BE2C (cell line): Measurements from ENCODE around the gene ANO10.

Experiments used
- DNase-seq: peaks from one replicate; pipeline ENCODE4 v3.0.0-alpha.2; 2020
- H3K27me3 ChIP-seq: fragments of 250-450 bp; sonication (Bioruptor Pico); 2 replicates; pipeline ENCODE4 v1.5.1; 2020; ENCODE audit warnings: mild to moderate bottlenecking
- H3K36me3 ChIP-seq: fragments of 250-450 bp; sonication (Bioruptor Pico); 2 replicates; pipeline ENCODE4 v1.5.1; 2020; ENCODE audit warnings: mild to moderate bottlenecking
- H3K4me1 ChIP-seq: fragments of 250-450 bp; sonication (Bioruptor Pico); 2 replicates; pipeline ENCODE4 v1.5.1; 2020
- H3K4me3 ChIP-seq: 2 replicates; pipeline ENCODE4 v1.5.1; 2011; ENCODE audit warnings: low read depth, low read length
- H3K9me3 ChIP-seq: fragments of 250-450 bp; sonication (Bioruptor Pico); 2 replicates; pipeline ENCODE4 v1.5.1; 2020
- TF ChIP-seq, protein P1 (sequence below): IDR thresholded peaks from 2 replicates; pipeline ENCODE4 v1.5.1; 2012; ENCODE audit warnings: mild to moderate bottlenecking, low read depth, low read length

Gene ANO10

GRCh38 chr3:43616034-43616433 is 5.8 kb downstream of the ANO10 start:
- DNase-seq, result no peak
- no peaks in the 10 kb centered on the region for H3K36me3 ChIP-seq
- no peaks in the 10 kb centered on the region for H3K27me3 ChIP-seq
- H3K4me3 ChIP-seq, result no peak overlapping the region
- TF ChIP-seq, protein P1, sequence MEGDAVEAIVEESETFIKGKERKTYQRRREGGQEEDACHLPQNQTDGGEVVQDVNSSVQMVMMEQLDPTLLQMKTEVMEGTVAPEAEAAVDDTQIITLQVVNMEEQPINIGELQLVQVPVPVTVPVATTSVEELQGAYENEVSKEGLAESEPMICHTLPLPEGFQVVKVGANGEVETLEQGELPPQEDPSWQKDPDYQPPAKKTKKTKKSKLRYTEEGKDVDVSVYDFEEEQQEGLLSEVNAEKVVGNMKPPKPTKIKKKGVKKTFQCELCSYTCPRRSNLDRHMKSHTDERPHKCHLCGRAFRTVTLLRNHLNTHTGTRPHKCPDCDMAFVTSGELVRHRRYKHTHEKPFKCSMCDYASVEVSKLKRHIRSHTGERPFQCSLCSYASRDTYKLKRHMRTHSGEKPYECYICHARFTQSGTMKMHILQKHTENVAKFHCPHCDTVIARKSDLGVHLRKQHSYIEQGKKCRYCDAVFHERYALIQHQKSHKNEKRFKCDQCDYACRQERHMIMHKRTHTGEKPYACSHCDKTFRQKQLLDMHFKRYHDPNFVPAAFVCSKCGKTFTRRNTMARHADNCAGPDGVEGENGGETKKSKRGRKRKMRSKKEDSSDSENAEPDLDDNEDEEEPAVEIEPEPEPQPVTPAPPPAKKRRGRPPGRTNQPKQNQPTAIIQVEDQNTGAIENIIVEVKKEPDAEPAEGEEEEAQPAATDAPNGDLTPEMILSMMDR, result no peak
- H3K4me1 ChIP-seq, result no peaks in the 10 kb centered on the region
- H3K9me3 ChIP-seq, result no peaks in the 10 kb centered on the region

GRCh38 chr3:43615133-43615532 is 6.7 kb downstream of the ANO10 start:
- Histone ChIP-seq H3K4me3 (no peak overlapping the region), H3K9me3 (no peaks in the 10 kb centered on the region), H3K27me3 (no peaks in the 10 kb centered on the region), H3K4me1 (no peaks in the 10 kb centered on the region), H3K36me3 (no peaks in the 10 kb centered on the region)
- TF ChIP-seq, protein P1, result no peak
- DNase-seq, result no peak

DNA sequence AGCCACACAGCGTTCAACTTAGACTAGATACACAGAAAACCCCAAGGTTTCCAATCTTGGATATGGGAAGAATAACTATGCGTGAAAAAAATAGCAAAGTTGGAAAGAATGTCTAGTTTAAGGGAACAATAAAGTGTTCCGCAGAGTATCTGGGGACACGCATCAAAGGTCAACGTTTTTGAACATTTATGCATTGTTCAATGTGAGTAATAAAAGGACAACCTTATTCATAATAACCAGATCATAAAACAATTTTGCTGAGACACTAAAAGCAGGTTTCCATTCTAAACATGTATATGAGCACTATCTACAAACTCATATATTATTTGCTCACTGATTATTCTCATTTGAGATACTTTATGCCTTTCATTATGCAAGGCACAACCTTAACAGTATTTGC is 7.8 kb downstream of the ANO10 start:
- TF ChIP-seq, protein P1, result no peak
- Histone ChIP-seq H3K27me3 (no peaks in the 10 kb centered on the region), H3K4me1 (no peaks in the 10 kb centered on the region), H3K9me3 (no peaks in the 10 kb centered on the region), H3K36me3 (no peaks in the 10 kb centered on the region), H3K4me3 (no peak overlapping the region)
- no peak for DNase-seq

DNA sequence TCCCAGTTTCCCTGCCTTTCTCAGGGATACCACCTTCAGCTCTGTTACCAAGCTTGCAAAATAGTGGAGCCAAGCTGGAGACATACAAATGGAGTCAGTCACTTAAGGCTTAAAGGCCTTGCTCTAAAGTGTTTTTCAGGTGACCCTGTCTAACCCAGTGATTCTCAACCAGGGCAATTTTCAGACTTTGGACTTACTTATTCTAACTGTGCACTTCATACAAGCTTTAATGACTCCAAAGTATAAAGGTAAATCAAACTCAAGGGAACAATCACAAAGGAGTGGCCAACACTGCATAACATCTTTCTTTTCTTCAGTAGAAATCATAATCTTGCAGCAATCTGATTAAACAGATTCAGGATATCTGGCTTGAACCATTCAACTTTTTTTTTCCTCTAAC is 9.4 kb downstream of the ANO10 start:
- H3K27me3 ChIP-seq, result no peaks in the 10 kb centered on the region
- no peak overlapping the region for H3K4me3 ChIP-seq
- no peaks in the 10 kb centered on the region for H3K36me3 ChIP-seq
- no peaks in the 10 kb centered on the region for H3K9me3 ChIP-seq
- no peak for DNase-seq
- TF ChIP-seq, protein P1, result no peak
- no peaks in the 10 kb centered on the region for H3K4me1 ChIP-seq

GRCh38 chr3:43609406-43609805 is 12.4 kb downstream of the ANO10 start:
- Histone ChIP-seq H3K36me3 (no peaks in the 10 kb centered on the region), H3K4me1 (no peaks in the 10 kb centered on the region)
- TF ChIP-seq, protein P1, result no peak

DNA sequence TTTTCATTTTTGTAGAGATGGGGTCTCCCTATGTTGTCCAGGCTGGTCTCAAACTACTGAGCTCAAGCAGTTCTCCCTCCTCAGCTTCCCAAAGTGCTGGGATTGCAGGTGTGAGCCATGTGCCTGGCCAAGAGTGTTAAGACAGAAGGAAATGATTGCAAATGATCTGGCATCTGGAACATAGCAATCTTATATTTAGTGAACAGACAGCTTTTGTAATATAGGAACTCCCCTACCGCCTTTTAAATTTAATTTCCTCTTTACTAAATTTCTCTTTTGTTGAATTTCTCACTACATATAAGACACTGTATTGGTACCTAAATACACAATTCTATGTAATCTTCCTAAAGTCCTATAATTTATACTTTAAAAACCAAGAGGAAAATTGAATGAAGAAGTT is 13.1 kb downstream of the ANO10 start:
- Histone ChIP-seq H3K4me3 (no peak overlapping the region), H3K9me3 (no peaks in the 10 kb centered on the region), H3K36me3 (no peaks in the 10 kb centered on the region), H3K27me3 (no peaks in the 10 kb centered on the region), H3K4me1 (no peaks in the 10 kb centered on the region)
- TF ChIP-seq, protein P1, result no peak
- no peak for DNase-seq

More at GRCh38 chr3:43609406-43609805, 12.4 kb downstream of the ANO10 start:
- DNase-seq, result no peak
- H3K4me3 ChIP-seq, result no peak overlapping the region
- no peaks in the 10 kb centered on the region for H3K9me3 ChIP-seq
- no peaks in the 10 kb centered on the region for H3K27me3 ChIP-seq
